ENCODE results near the gene TFPT.

Gene TFPT

GRCh38 chr19:54121259-54121658 is 5.8 kb upstream of the TFPT start:
- H3K4me3 ChIP-seq (ENCODE audit: low read length) = no peak overlapping the region
- no peak for TF ChIP-seq CTCF (IDR thresholded peaks at IDR 0.05; ENCODE audit: insufficient read depth, low read depth, low read length, missing control alignments)
- DNase-seq (ENCODE audit: low read depth) = no peak

GRCh38 chr19:54114340-54115108 is 933 bp downstream of the TFPT start:
- TF ChIP-seq CTCF (IDR thresholded peaks at IDR 0.05; ENCODE audit: insufficient read depth, low read depth, low read length, missing control alignments) = no peak
- peak overlapping the region; percentile 91 for H3K4me3 ChIP-seq (ENCODE audit: low read length)
- DNase-seq (ENCODE audit: low read depth) = peak; percentile 34

GRCh38 chr19:54109651-54110050 is 5.8 kb downstream of the TFPT start:
- DNase-seq (ENCODE audit: low read depth) = no peak
- no peak overlapping the region for H3K4me3 ChIP-seq (ENCODE audit: low read length)
- TF ChIP-seq CTCF (IDR thresholded peaks at IDR 0.05; ENCODE audit: insufficient read depth, low read depth, low read length, missing control alignments) = no peak

GRCh38 chr19:54108496-54108895 is 7.0 kb downstream of the TFPT start:
- no peak for TF ChIP-seq CTCF (IDR thresholded peaks at IDR 0.05; ENCODE audit: insufficient read depth, low read depth, low read length, missing control alignments)
- no peak for DNase-seq (ENCODE audit: low read depth)

GRCh38 chr19:54107876-54108490 is 7.5 kb downstream of the TFPT start:
- no peak overlapping the region for H3K4me3 ChIP-seq (ENCODE audit: low read length)
- no peak for TF ChIP-seq CTCF (IDR thresholded peaks at IDR 0.05; ENCODE audit: insufficient read depth, low read depth, low read length, missing control alignments)
- DNase-seq (ENCODE audit: low read depth) = no peak

More at GRCh38 chr19:54108496-54108895, 7.0 kb downstream of the TFPT start:
- no peak overlapping the region for H3K4me3 ChIP-seq (ENCODE audit: low read length)

GRCh38 chr19:54106716-54107115 is 8.7 kb downstream of the TFPT start:
- TF ChIP-seq CTCF (IDR thresholded peaks at IDR 0.05; ENCODE audit: insufficient read depth, low read depth, low read length, missing control alignments) = no peak
- DNase-seq (ENCODE audit: low read depth) = no peak

More at GRCh38 chr19:54106716-54107115, 8.7 kb downstream of the TFPT start:
- H3K4me3 ChIP-seq (ENCODE audit: low read length) = no peak overlapping the region

All from epithelial cell of esophagus (primary cell).